CD1c-positive myeloid dendritic cell (primary cell): Measurements from ENCODE around the gene IGSF8.
"Not testable (repeated sequence)": the region's sequence is repeated elsewhere in the genome, so short reads cannot be mapped to it uniquely, and the experiment has no call there.

Experiments
- DNase-seq: peaks from one replicate; pipeline ENCODE4 v3.0.0-alpha.2; 2016; ENCODE audit errors: extremely low spot score

IGSF8 gene

GRCh38 chr1:160127865-160128523 is 29.6 kb upstream of the IGSF8 start:
- peak; percentile 34 for DNase-seq

DNA sequence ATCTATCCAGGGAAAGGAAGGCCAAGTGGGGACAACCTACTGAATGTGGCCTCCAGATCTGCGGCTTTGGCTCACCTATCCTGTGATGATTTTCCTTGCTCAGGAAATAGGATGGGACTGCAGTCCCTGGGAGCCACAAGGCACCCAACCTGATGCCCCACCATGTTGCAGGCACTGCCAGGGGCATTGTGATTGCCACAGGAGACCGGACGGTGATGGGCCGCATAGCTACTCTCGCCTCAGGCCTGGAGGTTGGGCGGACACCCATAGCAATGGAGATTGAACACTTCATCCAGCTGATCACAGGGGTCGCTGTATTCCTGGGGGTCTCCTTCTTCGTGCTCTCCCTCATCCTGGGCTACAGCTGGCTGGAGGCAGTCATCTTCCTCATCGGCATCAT is 29.0 kb upstream of the IGSF8 start:
- DNase-seq: no peak

GRCh38 chr1:160126342-160126741 is 27.9 kb upstream of the IGSF8 start:
- not testable (repeated sequence) for DNase-seq

- DNase-seq: no peak
Measured at GRCh38 chr1:160125746-160126145, 27.3 kb upstream of the IGSF8 start.

GRCh38 chr1:160124705-160125478 is 26.5 kb upstream of the IGSF8 start:
- DNase-seq: no peak

- no peak for DNase-seq
Measured at GRCh38 chr1:160123726-160124125, 25.3 kb upstream of the IGSF8 start.

- DNase-seq: no peak
Measured at GRCh38 chr1:160122978-160123495, 24.6 kb upstream of the IGSF8 start.

GRCh38 chr1:160121388-160121787 is 23.0 kb upstream of the IGSF8 start:
- no peak for DNase-seq

DNA sequence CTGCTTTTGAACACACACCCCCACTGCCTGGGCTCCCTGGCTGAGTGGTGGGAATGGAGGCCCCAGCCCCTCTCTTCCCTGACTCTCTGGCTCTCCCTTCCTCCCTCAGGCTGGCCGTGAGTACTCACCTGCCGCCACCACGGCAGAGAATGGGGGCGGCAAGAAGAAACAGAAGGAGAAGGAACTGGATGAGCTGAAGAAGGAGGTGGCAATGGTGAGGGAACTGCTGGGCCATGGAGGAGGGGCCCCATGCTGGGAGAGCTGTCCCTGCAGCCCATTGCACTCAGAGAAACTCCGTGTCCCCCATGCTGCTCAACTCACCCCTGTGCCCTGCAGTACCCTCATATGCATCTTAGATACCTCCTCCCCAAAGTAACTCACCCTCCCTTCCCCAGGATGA is 22.4 kb upstream of the IGSF8 start:
- DNase-seq: no peak

GRCh38 chr1:160118928-160119327 is 20.5 kb upstream of the IGSF8 start:
- DNase-seq: no peak

GRCh38 chr1:160117709-160118183 is 19.3 kb upstream of the IGSF8 start:
- no peak for DNase-seq

GRCh38 chr1:160117300-160117699 is 18.9 kb upstream of the IGSF8 start:
- no peak for DNase-seq

- no peak for DNase-seq
Measured at GRCh38 chr1:160116283-160117147, 18.1 kb upstream of the IGSF8 start.

GRCh38 chr1:160115545-160116282 is 17.3 kb upstream of the IGSF8 start, which contains the start of gene ATP1A2:
Gene ATP1A2 (plus strand): TSS chr1:160115759. CDS start chr1:160115862, 103 bp downstream.
- no peak for DNase-seq

DNA sequence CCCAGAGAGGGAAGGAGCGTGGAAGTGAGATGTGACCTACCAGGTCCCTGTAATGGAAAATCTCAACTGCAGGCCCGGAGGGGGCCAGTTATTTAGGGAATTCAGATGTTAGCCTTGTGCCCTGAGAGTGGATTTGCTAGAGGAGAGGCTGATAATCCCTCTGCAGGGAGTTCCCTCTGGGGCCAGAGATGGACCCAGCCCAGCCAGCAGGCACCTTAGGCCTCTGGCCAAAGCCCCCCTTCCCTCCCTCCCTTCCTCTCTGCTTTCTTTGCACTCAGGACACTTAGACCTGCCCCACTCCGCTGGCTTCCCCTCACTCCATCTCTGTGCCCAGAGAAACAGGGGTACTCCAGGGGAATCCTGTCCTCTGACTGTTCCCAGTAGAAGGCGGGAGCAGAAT is 15.7 kb upstream of the IGSF8 start:
- DNase-seq: no peak

GRCh38 chr1:160113407-160113806 is 15.0 kb upstream of the IGSF8 start:
- DNase-seq: no peak

DNA sequence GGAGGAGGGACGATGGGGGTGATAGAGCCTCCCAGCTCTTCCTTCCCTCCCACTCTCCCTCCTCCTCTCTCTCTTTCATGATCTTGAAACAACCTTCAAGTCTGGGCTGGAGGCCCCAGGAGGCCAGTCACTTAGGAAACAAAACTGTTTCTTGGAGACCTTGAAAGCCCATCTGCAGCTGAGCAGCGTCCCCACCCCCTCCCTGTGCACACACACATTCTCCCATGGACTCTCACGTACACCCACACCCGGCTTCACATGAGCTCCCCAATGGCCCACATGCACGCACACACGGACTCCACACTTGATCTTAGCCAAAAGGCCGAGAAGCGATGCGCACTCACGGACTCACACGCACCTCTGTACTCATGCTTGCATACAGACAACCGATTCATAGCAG is 13.9 kb upstream of the IGSF8 start:
- no peak for DNase-seq

- not testable (repeated sequence) for DNase-seq
Measured at GRCh38 chr1:160111462-160111861, 13.0 kb upstream of the IGSF8 start.

GRCh38 chr1:160109686-160110085 is 11.3 kb upstream of the IGSF8 start:
- no peak for DNase-seq

DNA sequence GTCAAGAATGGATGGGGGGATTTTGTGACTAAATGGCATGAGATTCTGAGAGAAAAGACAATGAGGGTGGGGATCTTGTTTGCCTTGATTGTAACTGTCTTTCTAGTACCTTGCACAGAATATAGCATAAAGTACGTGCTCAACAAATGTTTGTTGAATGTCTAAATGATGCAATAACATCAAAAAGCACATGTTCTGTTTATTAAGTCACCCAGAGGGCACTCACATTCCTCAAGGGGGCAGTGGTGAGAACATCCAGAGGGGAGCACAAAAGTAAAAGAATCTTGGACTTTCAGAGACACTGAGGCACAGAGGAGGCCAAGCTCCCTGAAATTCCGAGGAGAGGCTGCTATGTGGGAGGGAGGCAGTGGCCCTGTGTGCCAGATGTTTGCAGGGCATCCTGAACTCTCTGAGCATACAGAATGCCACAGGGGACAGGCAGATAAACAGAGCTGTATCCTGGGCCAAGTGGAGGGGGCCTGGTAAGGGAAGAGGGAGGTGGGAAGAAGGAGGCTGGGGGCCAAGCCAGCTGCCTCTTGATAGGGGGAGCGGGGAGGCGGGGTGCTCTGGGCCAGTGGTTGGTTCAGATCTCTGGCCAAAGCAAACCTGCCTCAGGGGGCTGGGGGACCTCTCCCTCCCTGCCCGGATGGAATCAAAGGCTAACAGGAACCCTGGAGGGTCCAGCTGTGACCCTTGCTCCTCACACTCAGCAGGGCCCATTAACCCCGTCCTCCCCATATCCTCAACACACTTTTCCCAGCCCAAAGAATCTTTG is 10.7 kb upstream of the IGSF8 start:
- DNase-seq: peak; percentile 74
